IPS DF 6.9 (cell line): ENCODE measurements around the gene ABHD2.
"Not testable (repeated sequence)": the region's sequence is repeated elsewhere in the genome, so short reads cannot be mapped to it uniquely, and the experiment has no call there.

Experiments
- DNase-seq: peaks from one replicate; pipeline ENCODE4 v3.0.0-alpha.2; 2013; ENCODE audit warnings: low read depth, low spot score
- H3K27ac ChIP-seq: one replicate; pipeline ENCODE4 v1.5.1; 2013; ENCODE audit warnings: low read length, control low read depth
- H3K27me3 ChIP-seq: 2 replicates; pipeline ENCODE4 v1.6.1; 2013; ENCODE audit warnings: mild to moderate bottlenecking, low read length; ENCODE audit not compliant: control insufficient read depth, insufficient read depth
- H3K36me3 ChIP-seq: 2 replicates; pipeline ENCODE4 v1.6.1; 2013; ENCODE audit warnings: low read length; ENCODE audit not compliant: control insufficient read depth, insufficient read depth
- H3K4me1 ChIP-seq: 2 replicates; pipeline ENCODE4 v1.6.1; 2013; ENCODE audit warnings: low read length; ENCODE audit not compliant: control insufficient read depth, insufficient read depth
- H3K4me3 ChIP-seq: 2 replicates; pipeline ENCODE4 v1.5.1; 2013; ENCODE audit warnings: mild to moderate bottlenecking, low read length
- H3K9me3 ChIP-seq: 2 replicates; pipeline ENCODE4 v1.6.1; 2013; ENCODE audit warnings: low read length, inconsistent platforms; ENCODE audit not compliant: control insufficient read depth, insufficient read depth
- WGBS: extraction: QIAGEN DNeasy Blood & Tissue Kit; methylation state at CpG from one replicate; pipeline ENCODE4 v1.1.7; 2013; ENCODE audit warnings: mixed read lengths, missing lambda C conversion rate; ENCODE audit not compliant: insufficient read length, insufficient coverage; 5-methylcytosine and 5-hydroxymethylcytosine counted together

Gene ABHD2

DNA sequence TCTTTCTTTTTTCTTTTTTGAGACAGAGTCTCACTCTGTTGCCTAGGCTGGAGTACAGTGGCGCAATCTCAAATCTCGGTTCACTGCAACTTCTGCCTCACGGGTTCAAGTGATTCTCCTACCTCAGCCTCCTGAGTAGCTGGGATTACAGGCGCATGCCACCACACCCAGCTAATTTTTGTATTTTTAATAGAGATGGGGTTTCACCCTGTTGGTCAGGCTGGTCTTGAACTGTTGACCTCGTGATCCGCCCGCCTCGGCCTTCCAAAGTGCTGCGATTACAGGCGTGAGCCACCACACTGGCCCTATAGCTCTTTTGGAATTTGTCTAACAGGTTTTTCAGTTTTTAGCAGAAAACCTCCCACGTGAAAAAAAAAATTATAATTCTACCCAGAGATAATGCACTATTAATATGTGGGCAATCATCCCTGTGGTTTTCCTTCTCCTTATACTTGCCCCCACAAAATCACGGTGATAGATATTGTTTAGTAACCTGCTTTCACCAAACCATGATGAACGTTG is 32.3 kb downstream of the ABHD2 start:
- DNase-seq, H3K27ac ChIP-seq, H3K9me3 ChIP-seq, H3K4me1 ChIP-seq, H3K27me3 ChIP-seq, H3K36me3 ChIP-seq, H3K4me3 ChIP-seq: not testable (repeated sequence)
- WGBS: no CpG with 5 or more reads among the region's 13 CpGs

DNA sequence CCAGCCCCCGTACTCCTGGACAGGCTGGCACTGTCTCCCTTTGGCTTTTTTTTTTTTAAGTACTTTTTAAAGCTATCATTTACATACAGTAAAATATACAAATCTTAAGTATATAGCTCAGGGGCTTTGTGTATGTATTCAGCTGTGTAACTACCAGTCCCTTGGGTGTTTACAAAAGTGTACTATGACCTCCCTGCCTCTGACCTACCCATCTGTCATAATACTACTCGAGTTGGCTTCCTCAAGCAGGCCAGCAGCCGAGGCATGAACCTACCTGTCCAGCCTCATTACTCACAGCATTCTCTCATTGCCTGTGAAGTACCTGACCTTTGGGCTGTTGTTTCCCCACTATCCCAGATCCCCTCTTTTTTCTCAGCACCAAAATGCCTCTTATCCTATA is 33.2 kb downstream of the ABHD2 start:
- H3K27ac ChIP-seq: no peak overlapping the region
- H3K27me3 ChIP-seq: no peaks in the 10 kb centered on the region
- WGBS: no CpG with 5 or more reads among the region's 3 CpGs
- H3K4me1 ChIP-seq: peaks cover 2% of the 10 kb centered on the region; the same call in 1 of the 2 replicates
- no peaks in the 10 kb centered on the region for H3K9me3 ChIP-seq
- no peak overlapping the region for H3K4me3 ChIP-seq
- DNase-seq: no peak
- no peaks in the 10 kb centered on the region for H3K36me3 ChIP-seq

DNA sequence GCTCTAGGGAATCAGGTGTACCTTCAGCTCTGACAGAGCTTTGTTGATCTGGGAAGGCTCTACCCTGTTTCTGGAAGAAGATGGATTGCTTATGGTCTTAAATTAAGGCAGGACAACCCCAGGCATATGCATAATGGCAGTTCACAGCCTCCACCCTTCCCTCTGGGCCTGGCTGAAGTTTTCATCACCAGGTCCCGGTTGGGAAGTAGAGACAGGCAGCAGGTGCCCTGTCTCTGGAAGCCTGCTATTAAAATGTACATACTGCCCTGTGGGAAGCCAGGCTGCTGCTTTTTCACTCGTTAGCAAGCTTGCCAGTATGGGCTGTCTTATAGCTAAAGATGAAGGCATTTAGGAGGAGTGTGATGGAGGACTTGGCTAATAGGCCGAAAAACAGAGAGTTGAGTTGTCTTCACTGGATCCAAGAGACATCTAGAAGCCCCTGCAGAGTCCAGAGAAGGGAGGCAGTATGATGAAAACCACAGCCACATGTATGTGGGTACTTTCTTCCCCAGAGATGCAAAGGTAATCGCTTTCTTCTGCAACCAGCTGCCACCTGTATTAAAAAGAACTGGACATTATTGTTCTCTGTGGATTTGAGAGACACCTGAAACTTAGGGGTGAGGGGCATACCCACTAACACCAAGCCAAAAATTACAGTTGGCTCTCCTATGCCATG is 34.4 kb downstream of the ABHD2 start:
- no CpG with 5 or more reads among the region's 4 CpGs for WGBS
- Histone ChIP-seq H3K27me3 (no peaks in the 10 kb centered on the region), H3K4me1 (peaks cover 2% of the 10 kb centered on the region; the same call in 1 of the 2 replicates), H3K9me3 (no peaks in the 10 kb centered on the region), H3K36me3 (no peaks in the 10 kb centered on the region), H3K27ac (no peak overlapping the region), H3K4me3 (no peak overlapping the region)
- no peak for DNase-seq

- Histone ChIP-seq H3K36me3 (no peaks in the 10 kb centered on the region), H3K27ac (no peak overlapping the region), H3K9me3 (no peaks in the 10 kb centered on the region), H3K4me3 (no peak overlapping the region), H3K27me3 (no peaks in the 10 kb centered on the region), H3K4me1 (peaks cover 2% of the 10 kb centered on the region; the same call in 1 of the 2 replicates)
- no peak for DNase-seq
- WGBS: no CpG with 5 or more reads among the region's 7 CpGs
Measured at GRCh38 chr15:89123181-89123525, 34.9 kb downstream of the ABHD2 start.

DNA sequence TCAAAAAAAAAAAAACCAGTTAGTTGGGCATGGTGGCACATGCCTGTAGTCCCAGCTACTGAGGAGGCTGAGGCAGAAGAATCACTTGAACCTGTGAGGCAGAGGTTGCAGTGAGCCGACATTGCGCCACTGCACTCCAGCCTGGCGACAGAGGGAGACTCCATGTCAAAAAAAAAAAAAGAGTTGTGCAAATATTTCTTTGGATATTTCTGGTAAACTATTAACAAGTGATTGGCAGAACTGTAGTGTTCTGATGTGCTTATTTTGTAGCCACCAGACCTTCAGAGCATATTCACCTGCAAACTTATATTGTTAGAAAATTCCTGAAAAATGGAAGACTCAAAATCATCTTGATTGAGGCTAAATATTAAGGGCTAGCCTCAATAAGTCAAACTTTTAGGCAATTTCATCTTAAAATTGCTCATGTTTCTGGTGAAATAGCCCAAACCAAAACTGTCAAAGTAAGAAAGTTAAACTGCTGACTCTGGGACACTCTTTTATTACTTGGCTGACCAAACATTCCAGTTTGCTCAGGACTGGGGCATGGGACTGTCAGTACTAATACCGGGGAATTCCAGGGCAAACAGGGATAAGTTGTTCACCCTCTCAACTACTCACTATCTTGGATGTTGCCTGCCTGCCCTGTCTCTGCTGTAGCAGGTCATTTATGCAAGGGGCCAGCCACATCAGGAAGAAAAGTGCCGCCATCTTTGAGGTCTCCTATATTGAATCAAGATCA is 37.0 kb downstream of the ABHD2 start:
- Histone ChIP-seq H3K27me3 (no peaks in the 10 kb centered on the region), H3K4me1 (peaks cover 2% of the 10 kb centered on the region; the same call in 1 of the 2 replicates), H3K27ac (no peak overlapping the region), H3K36me3 (no peaks in the 10 kb centered on the region), H3K9me3 (no peaks in the 10 kb centered on the region), H3K4me3 (no peak overlapping the region)
- no peak for DNase-seq
- no CpG with 5 or more reads among the region's 5 CpGs for WGBS

GRCh38 chr15:89126009-89126408 is 37.8 kb downstream of the ABHD2 start:
- DNase-seq: no peak
- no CpG with 5 or more reads among the region's 6 CpGs for WGBS
- no peaks in the 10 kb centered on the region for H3K27me3 ChIP-seq
- H3K36me3 ChIP-seq: no peaks in the 10 kb centered on the region
- no peak overlapping the region for H3K27ac ChIP-seq
- H3K4me1 ChIP-seq: peaks cover 2% of the 10 kb centered on the region; the same call in 1 of the 2 replicates
- H3K9me3 ChIP-seq: no peaks in the 10 kb centered on the region
- H3K4me3 ChIP-seq: no peak overlapping the region

DNA sequence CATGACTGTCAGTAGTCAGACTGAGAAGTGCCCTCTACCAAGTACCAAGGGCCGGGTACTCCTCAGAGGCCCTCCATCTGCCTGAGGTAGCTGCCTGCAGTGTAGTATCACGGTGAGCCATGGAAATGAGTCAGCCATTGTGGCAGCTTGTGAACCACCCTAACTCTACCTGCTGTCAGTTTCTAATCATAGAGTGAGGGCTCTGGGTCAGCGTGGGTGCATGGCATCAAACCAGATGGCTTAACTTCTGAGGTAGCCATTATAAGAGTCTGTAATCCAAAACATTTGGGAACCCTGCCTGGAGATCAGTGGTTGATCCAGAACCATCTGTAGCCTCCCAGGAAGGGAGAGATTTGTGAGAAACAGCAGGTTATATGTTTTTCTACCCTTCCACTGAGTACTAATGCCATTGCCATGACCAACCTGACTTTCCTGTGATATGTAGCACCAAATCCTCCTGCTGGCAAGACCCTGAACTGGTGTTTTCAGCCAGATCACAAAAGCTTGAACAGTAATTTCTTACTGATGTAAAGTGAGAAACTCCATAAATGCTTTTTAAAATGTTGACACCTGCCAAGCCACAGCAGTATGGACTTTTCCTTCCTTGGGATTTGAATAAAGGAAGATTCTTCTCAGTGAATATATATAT is 38.9 kb downstream of the ABHD2 start:
- DNase-seq: no peak

DNA sequence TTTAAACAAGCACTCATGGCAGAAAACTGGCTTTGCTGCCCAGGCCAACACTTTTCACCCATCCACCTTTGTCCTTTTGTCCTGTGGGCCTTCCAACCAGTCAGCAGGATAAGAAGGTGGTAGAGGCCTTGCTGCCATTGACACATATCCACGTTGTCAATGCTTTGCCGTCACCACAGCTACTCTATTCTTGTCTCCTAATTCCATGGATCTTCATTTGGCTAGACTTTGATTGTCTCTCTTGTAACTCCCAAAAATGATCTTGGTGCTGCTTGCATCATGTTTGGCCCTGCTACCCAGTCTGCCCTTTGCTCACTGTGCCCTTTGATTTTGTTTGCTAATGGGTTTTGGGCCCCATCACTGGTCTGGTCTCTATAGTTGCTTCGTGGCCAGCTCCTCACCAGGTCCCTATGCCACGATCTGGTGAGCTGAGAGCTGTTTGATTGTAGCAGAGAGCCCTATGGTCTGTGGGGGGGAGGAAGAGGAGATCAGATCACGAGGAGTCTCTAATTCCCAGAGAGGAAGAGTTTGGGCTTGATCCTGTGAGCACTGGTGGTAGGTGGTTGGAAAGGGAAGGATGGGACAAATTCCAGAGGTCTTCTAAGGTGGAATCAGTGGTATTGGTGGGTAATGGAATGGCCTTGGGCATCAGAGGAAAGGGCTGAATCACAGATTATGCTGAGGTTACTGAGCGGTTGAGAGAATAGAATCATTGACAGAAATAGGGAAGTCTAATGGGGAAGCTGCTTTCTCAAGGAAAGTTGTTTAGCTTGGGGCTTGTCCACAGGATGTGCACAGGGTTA is 40.3 kb downstream of the ABHD2 start:
- no peaks in the 10 kb centered on the region for H3K27me3 ChIP-seq
- no peak overlapping the region for H3K27ac ChIP-seq
- no CpG with 5 or more reads among the region's 6 CpGs for WGBS
- no peak for DNase-seq
- no peaks in the 10 kb centered on the region for H3K36me3 ChIP-seq
- no peak overlapping the region for H3K4me3 ChIP-seq
- H3K9me3 ChIP-seq: no peaks in the 10 kb centered on the region
- H3K4me1 ChIP-seq: no peaks in the 10 kb centered on the region; the same call in 1 of the 2 replicates

More for the DNA sequence above, 38.9 kb downstream of the ABHD2 start:
- H3K4me3 ChIP-seq: no peak overlapping the region
- H3K9me3 ChIP-seq: no peaks in the 10 kb centered on the region
- no CpG with 5 or more reads among the region's 3 CpGs for WGBS
- H3K36me3 ChIP-seq: no peaks in the 10 kb centered on the region
- H3K4me1 ChIP-seq: peaks cover 2% of the 10 kb centered on the region; the same call in 1 of the 2 replicates
- no peak overlapping the region for H3K27ac ChIP-seq
- no peaks in the 10 kb centered on the region for H3K27me3 ChIP-seq

DNA sequence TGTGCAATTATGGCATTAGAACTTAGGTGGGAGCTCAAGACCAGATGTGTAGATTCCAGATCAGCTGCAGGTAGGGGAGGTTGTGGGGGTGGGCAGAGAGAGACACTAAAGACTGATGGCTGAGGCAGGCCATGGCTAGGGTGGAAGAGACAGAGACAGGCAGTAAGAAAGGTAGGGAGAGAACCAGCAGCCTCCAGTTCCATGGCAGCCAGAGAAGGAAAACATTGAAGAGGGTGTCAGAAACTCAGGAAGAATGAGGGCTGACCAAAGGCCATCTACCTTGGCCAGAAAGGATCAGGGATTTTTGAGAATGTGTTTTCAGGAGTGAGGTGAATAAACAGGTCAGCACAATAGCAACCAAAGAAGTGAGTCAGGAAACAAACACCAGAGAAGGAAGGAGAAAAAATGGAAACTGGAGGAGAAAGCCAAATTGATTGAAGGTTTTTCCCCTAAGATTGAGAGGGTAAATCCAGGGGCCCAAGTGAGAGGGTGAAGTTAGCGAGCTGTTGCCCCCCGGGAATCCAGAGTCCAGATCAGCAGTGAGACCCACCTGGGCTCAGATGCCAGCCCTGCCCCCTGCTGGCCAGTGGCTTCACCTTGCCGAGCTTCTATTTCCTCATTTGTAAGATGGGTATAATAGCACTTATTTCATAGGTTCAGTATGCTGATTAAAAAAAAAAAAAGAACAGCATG is 41.0 kb downstream of the ABHD2 start:
- no CpG with 5 or more reads among the region's 3 CpGs for WGBS
- Histone ChIP-seq H3K9me3 (no peaks in the 10 kb centered on the region), H3K4me3 (no peak overlapping the region), H3K4me1 (no peaks in the 10 kb centered on the region; the same call in 1 of the 2 replicates), H3K36me3 (no peaks in the 10 kb centered on the region), H3K27ac (no peak overlapping the region), H3K27me3 (no peaks in the 10 kb centered on the region)
- peak; percentile 37 for DNase-seq
